Neural progenitor cell (in vitro differentiated cells): ENCODE measurements around the gene TMEM236. TPM values are rescaled to one million over a fixed set of nuclear protein-coding genes. Genes with fewer than 3 reads are reported as not detected.
A peak's percentile ranks its signal among the peaks of the same experiment; 100 is the strongest.
"Not testable (repeated sequence)": the region's sequence is repeated elsewhere in the genome, so short reads cannot be mapped to it uniquely, and the experiment has no call there.

Source experiments
- DNase-seq: peaks from one replicate; pipeline ENCODE4 v3.0.0-alpha.2; 2016; ENCODE audit warnings: low spot score
- H2AFZ ChIP-seq: fragments of 200-600 bp; sonication (generic); replicated peaks from 2 replicates; pipeline ENCODE4 v1.6.1; 2016; ENCODE audit warnings: antibody characterized with exemption
- H3F3A ChIP-seq: fragments of 200-600 bp; sonication (generic); 2 replicates; pipeline ENCODE4 v1.6.1; 2016; ENCODE audit warnings: antibody characterized with exemption, low read depth
- H3K27ac ChIP-seq: fragments of 200-600 bp; sonication (generic); 2 replicates; pipeline ENCODE4 v1.5.1; 2016; ENCODE audit warnings: mild to moderate bottlenecking
- H3K27me3 ChIP-seq: fragments of 200-600 bp; sonication (generic); 2 replicates; pipeline ENCODE4 v1.6.1; 2016; ENCODE audit warnings: mild to moderate bottlenecking, moderate library complexity
- H3K36me3 ChIP-seq: fragments of 200-600 bp; sonication (generic); 2 replicates; pipeline ENCODE4 v1.5.1; 2016
- H3K4me1 ChIP-seq: fragments of 200-600 bp; sonication (generic); 2 replicates; pipeline ENCODE4 v1.6.1; 2016; ENCODE audit warnings: mixed run types
- H3K4me2 ChIP-seq: fragments of 200-600 bp; sonication (generic); 2 replicates; pipeline ENCODE4 v1.6.1; 2016
- H3K4me3 ChIP-seq: fragments of 200-600 bp; sonication (generic); 2 replicates; pipeline ENCODE4 v1.5.1; 2016
- H3K79me2 ChIP-seq: fragments of 200-600 bp; sonication (generic); 2 replicates; pipeline ENCODE4 v1.6.1; 2016; ENCODE audit warnings: low read depth
- H3K9ac ChIP-seq: fragments of 200-600 bp; sonication (generic); 2 replicates; pipeline ENCODE4 v1.6.1; 2016
- H3K9me3 ChIP-seq: fragments of 200-600 bp; sonication (generic); 2 replicates; pipeline ENCODE4 v1.5.1; 2016; ENCODE audit warnings: low read depth
- H4K20me1 ChIP-seq: fragments of 200-600 bp; sonication (generic); 2 replicates; pipeline ENCODE4 v1.6.1; 2016; ENCODE audit warnings: low read depth
- H3K27ac Mint-ChIP-seq: 3 replicates; pipeline ENCODE4 v1.8.0; 2021; ENCODE audit warnings: mixed read lengths
- H3K27me3 Mint-ChIP-seq: 2 replicates; pipeline ENCODE4 v1.8.0; 2022; ENCODE audit warnings: low read depth, mild to moderate bottlenecking, inconsistent platforms, moderate library complexity, mixed read lengths; ENCODE audit not compliant: insufficient read depth
- H3K36me3 Mint-ChIP-seq: 3 replicates; pipeline ENCODE4 v1.8.0; 2021; ENCODE audit warnings: mixed read lengths
- H3K4me1 Mint-ChIP-seq: 3 replicates; pipeline ENCODE4 v1.8.0; 2021; ENCODE audit warnings: mixed read lengths
- H3K4me3 Mint-ChIP-seq: 3 replicates; pipeline ENCODE4 v1.8.0; 2021; ENCODE audit warnings: mild to moderate bottlenecking, moderate library complexity, mixed read lengths
- H3K9me3 Mint-ChIP-seq: 3 replicates; pipeline ENCODE4 v1.8.0; 2020; ENCODE audit warnings: mixed read lengths
- EZH2 ChIP-seq: fragments of 200-600 bp; sonication (generic); IDR thresholded peaks from 2 replicates; pipeline ENCODE4 v1.6.1; 2017; ENCODE audit warnings: antibody characterized with exemption, mild to moderate bottlenecking, moderate library complexity
- EZH2phosphoT487 ChIP-seq: fragments of 200-600 bp; sonication (generic); IDR thresholded peaks from 2 replicates; pipeline ENCODE4 v1.6.1; 2017; ENCODE audit warnings: antibody characterized with exemption
- total RNA-seq: library from RNA; depleted of rRNA; stranded (reverse); fragments of >200 nt; gene quantifications from 2 replicates; pipeline ENCODE4 v1.2.3, GENCODE V29; 2015; ENCODE audit warnings: low replicate concordance
- TF ChIP-seq, protein P1 (sequence below): fragments of 200-600 bp; sonication (generic); IDR thresholded peaks from 2 replicates; pipeline ENCODE4 v1.5.1; 2017; ENCODE audit warnings: antibody characterized with exemption, mild to moderate bottlenecking

Gene TMEM236
- total RNA-seq, 1 donor from 2014 or later, result not detected

GRCh38 chr10:17713758-17714157 lies 38.2 kb upstream of the TMEM236 start:
- peak overlapping the region; percentile 60 for H3K4me3 Mint-ChIP-seq

DNA sequence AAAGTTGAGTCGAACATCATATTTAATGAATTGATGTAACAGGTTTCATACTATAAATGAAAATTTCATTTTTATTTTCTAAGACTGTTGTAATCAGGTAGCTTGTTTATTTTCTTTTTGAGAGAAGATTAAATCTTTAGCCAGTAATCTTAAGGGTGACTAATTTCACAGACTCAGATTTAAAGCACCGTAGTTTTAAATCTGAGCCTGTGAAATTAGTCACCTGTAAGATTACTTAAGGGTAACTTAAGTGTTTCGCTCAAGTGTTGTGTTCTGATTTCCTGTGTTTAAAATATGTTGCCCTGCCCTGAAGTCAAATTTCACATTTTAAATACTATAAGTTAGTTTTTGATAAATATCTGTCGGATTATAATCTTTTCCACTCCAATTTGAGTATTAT lies 35.8 kb upstream of the TMEM236 start:
- H3K4me1 ChIP-seq, result peaks cover 10% of the 10 kb centered on the region
- no peak for DNase-seq
- H3K4me2 ChIP-seq, result no peak overlapping the region
- no peak overlapping the region for H3K27ac ChIP-seq
- H4K20me1 ChIP-seq, result peaks cover 5% of the 10 kb centered on the region
- peaks cover 7% of the 10 kb centered on the region for H3F3A ChIP-seq
- no peak overlapping the region for H3K4me3 Mint-ChIP-seq
- no peak overlapping the region for H3K27ac Mint-ChIP-seq
- H3K9ac ChIP-seq, result no peak overlapping the region
- peaks cover 8% of the 10 kb centered on the region for H3K9me3 Mint-ChIP-seq
- H3K27me3 Mint-ChIP-seq, result no peaks in the 10 kb centered on the region
- H3K36me3 ChIP-seq, result peaks cover 25% of the 10 kb centered on the region
- no peaks in the 10 kb centered on the region for H3K27me3 ChIP-seq
- TF ChIP-seq EZH2phosphoT487 (no peak), EZH2 (no peak)
- TF ChIP-seq, protein P1, sequence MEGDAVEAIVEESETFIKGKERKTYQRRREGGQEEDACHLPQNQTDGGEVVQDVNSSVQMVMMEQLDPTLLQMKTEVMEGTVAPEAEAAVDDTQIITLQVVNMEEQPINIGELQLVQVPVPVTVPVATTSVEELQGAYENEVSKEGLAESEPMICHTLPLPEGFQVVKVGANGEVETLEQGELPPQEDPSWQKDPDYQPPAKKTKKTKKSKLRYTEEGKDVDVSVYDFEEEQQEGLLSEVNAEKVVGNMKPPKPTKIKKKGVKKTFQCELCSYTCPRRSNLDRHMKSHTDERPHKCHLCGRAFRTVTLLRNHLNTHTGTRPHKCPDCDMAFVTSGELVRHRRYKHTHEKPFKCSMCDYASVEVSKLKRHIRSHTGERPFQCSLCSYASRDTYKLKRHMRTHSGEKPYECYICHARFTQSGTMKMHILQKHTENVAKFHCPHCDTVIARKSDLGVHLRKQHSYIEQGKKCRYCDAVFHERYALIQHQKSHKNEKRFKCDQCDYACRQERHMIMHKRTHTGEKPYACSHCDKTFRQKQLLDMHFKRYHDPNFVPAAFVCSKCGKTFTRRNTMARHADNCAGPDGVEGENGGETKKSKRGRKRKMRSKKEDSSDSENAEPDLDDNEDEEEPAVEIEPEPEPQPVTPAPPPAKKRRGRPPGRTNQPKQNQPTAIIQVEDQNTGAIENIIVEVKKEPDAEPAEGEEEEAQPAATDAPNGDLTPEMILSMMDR, result no peak
- no peak overlapping the region for H2AFZ ChIP-seq
- peaks cover 28% of the 10 kb centered on the region for H3K36me3 Mint-ChIP-seq
- no peak overlapping the region for H3K4me3 ChIP-seq
- no peaks in the 10 kb centered on the region for H3K9me3 ChIP-seq
- H3K4me1 Mint-ChIP-seq, result peaks cover 25% of the 10 kb centered on the region
- no peaks in the 10 kb centered on the region for H3K79me2 ChIP-seq

More at GRCh38 chr10:17713758-17714157, 38.2 kb upstream of the TMEM236 start:
- no peaks in the 10 kb centered on the region for H3K27me3 Mint-ChIP-seq
- H3F3A ChIP-seq, result peaks cover 7% of the 10 kb centered on the region
- H3K4me2 ChIP-seq, result no peak overlapping the region
- H3K9ac ChIP-seq, result no peak overlapping the region
- TF ChIP-seq EZH2 (no peak), EZH2phosphoT487 (no peak)
- TF ChIP-seq, protein P1, result no peak
- peaks cover 25% of the 10 kb centered on the region for H3K36me3 ChIP-seq
- peaks cover 27% of the 10 kb centered on the region for H3K36me3 Mint-ChIP-seq
- H3K4me1 ChIP-seq, result peaks cover 10% of the 10 kb centered on the region
- no peaks in the 10 kb centered on the region for H3K9me3 ChIP-seq
- no peaks in the 10 kb centered on the region for H3K27me3 ChIP-seq
- no peaks in the 10 kb centered on the region for H3K79me2 ChIP-seq
- H3K27ac ChIP-seq, result no peak overlapping the region
- peaks cover 25% of the 10 kb centered on the region for H3K4me1 Mint-ChIP-seq
- DNase-seq, result no peak
- no peak overlapping the region for H2AFZ ChIP-seq
- peaks cover 5% of the 10 kb centered on the region for H4K20me1 ChIP-seq
- H3K27ac Mint-ChIP-seq, result peak overlapping the region; percentile 84
- no peaks in the 10 kb centered on the region for H3K9me3 Mint-ChIP-seq
- H3K4me3 ChIP-seq, result no peak overlapping the region

- not testable (repeated sequence) for H3K9ac ChIP-seq, H3K36me3 ChIP-seq, H3K4me3 ChIP-seq, H3K79me2 ChIP-seq, H3K4me1 ChIP-seq, H3K27ac ChIP-seq, H3K27ac Mint-ChIP-seq, H3F3A ChIP-seq, H3K4me3 Mint-ChIP-seq, H3K4me2 ChIP-seq, H3K9me3 ChIP-seq, H3K4me1 Mint-ChIP-seq, H2AFZ ChIP-seq, H3K27me3 ChIP-seq, H4K20me1 ChIP-seq, H3K27me3 Mint-ChIP-seq, DNase-seq
- Mint-ChIP-seq H3K36me3 (peaks cover 26% of the 10 kb centered on the region), H3K9me3 (peaks cover 15% of the 10 kb centered on the region)
Observed at GRCh38 chr10:17722317-17723014, 29.5 kb upstream of the TMEM236 start.

DNA sequence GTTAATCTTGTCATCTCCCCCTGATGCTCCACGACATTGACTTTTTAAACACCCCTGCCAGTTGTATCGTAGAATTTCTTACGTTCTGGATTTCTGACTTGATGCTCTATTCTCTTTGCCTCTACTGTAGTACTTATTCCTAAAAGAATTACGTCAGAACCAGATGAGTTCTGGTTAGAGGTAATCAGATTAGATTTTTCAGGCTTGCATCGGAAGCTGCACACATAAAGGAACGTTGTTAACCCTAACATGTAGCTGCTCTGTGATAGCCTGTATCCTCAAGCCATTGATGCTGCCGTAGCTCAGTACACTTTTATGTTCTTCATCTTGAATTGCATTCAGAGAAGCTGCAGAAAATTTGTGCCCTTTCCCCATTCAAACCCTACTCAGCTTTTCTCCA lies 26.3 kb upstream of the TMEM236 start:
- Histone ChIP-seq H3K27me3 (no peaks in the 10 kb centered on the region), H3K27ac (no peak overlapping the region), H3K4me1 (no peaks in the 10 kb centered on the region), H2AFZ (no peak overlapping the region), H3K9me3 (no peaks in the 10 kb centered on the region), H3K4me2 (no peak overlapping the region), H4K20me1 (no peaks in the 10 kb centered on the region), H3K79me2 (no peaks in the 10 kb centered on the region), H3K36me3 (no peaks in the 10 kb centered on the region), H3K9ac (no peak overlapping the region), H3F3A (no peaks in the 10 kb centered on the region), H3K4me3 (no peak overlapping the region)
- Mint-ChIP-seq H3K4me3 (no peak overlapping the region), H3K9me3 (peaks cover 8% of the 10 kb centered on the region), H3K27ac (no peak overlapping the region), H3K27me3 (peaks cover 2% of the 10 kb centered on the region), H3K4me1 (no peaks in the 10 kb centered on the region), H3K36me3 (peaks cover 15% of the 10 kb centered on the region)
- no peak for DNase-seq
- no peak for TF ChIP-seq EZH2phosphoT487
- TF ChIP-seq, protein P1, result no peak
- no peak for TF ChIP-seq EZH2
